ENCODE results near the gene FAM120AOS.
"Not testable (repeated sequence)": the region's sequence is repeated elsewhere in the genome, so short reads cannot be mapped to it uniquely, and the experiment has no call there.

Gene FAM120AOS

DNA sequence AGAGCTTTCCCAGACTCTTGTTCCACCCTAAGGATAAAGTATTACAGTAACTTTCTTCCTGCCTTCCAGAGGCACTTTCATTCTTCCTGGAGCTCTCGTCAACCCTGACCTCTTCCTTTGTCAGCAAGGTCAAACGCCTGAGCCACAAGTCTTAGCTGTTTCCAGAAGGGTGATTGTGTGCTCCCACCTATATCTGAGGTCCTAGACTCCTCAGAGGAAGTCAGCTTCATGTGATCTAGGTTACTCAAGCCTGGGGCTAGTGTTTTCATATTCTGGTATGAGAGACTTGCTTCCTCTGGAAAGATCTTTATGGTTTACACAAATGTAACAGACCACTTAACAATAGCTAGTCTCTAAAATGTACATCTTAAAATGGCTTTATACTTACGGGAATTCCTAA lies 7.3 kb downstream of the FAM120AOS start:
- Mint-ChIP-seq H3K36me3 (ENCODE audit: low read depth) (peaks cover 39% of the 10 kb centered on the region), H3K27ac (peak overlapping the region in 2 of 3 experiments; percentile 34 to 51), H3K27me3 (ENCODE audit: low read depth) (no peaks in the 10 kb centered on the region), H3K4me1 (peaks cover 10% of the 10 kb centered on the region), H3K9me3 (no peaks in the 10 kb centered on the region), H3K4me3 (no peak overlapping the region)
- TF ChIP-seq, protein P1, sequence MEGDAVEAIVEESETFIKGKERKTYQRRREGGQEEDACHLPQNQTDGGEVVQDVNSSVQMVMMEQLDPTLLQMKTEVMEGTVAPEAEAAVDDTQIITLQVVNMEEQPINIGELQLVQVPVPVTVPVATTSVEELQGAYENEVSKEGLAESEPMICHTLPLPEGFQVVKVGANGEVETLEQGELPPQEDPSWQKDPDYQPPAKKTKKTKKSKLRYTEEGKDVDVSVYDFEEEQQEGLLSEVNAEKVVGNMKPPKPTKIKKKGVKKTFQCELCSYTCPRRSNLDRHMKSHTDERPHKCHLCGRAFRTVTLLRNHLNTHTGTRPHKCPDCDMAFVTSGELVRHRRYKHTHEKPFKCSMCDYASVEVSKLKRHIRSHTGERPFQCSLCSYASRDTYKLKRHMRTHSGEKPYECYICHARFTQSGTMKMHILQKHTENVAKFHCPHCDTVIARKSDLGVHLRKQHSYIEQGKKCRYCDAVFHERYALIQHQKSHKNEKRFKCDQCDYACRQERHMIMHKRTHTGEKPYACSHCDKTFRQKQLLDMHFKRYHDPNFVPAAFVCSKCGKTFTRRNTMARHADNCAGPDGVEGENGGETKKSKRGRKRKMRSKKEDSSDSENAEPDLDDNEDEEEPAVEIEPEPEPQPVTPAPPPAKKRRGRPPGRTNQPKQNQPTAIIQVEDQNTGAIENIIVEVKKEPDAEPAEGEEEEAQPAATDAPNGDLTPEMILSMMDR (IDR thresholded peaks at IDR 0.05; ENCODE audit: unreplicated experiment in 3 of 3): no peak

- H3K27ac Mint-ChIP-seq: no peak overlapping the region
- no peaks in the 10 kb centered on the region for H3K27me3 Mint-ChIP-seq (ENCODE audit: low read depth)
- H3K4me3 Mint-ChIP-seq: no peak overlapping the region
- no peaks in the 10 kb centered on the region for H3K9me3 Mint-ChIP-seq
- no peaks in the 10 kb centered on the region for H3K4me1 Mint-ChIP-seq
- TF ChIP-seq, protein P1 (IDR thresholded peaks at IDR 0.05; ENCODE audit: unreplicated experiment in 3 of 3): no peak
- peaks cover 12% of the 10 kb centered on the region for H3K36me3 Mint-ChIP-seq (ENCODE audit: low read depth)
These were observed 12.3 kb downstream of the FAM120AOS start for GRCh38 chr9:93440896-93441580.

- not testable (repeated sequence) for H3K4me3 Mint-ChIP-seq; H3K27me3 Mint-ChIP-seq (ENCODE audit: low read depth); H3K9me3 Mint-ChIP-seq; H3K4me1 Mint-ChIP-seq; H3K27ac Mint-ChIP-seq; H3K36me3 Mint-ChIP-seq (ENCODE audit: low read depth)
These were observed 14.1 kb downstream of the FAM120AOS start for GRCh38 chr9:93439301-93439700.

GRCh38 chr9:93437996-93438395 lies 15.4 kb downstream of the FAM120AOS start:
- Mint-ChIP-seq H3K4me1 (no peaks in the 10 kb centered on the region), H3K9me3 (no peaks in the 10 kb centered on the region)
- TF ChIP-seq, protein P1 (IDR thresholded peaks at IDR 0.05; ENCODE audit: unreplicated experiment in 3 of 3): no peak

GRCh38 chr9:93436655-93437407 lies 16.6 kb downstream of the FAM120AOS start:
- TF ChIP-seq, protein P1 (IDR thresholded peaks at IDR 0.05; ENCODE audit: unreplicated experiment in 3 of 3): no peak
- H3K27ac Mint-ChIP-seq: no peak overlapping the region
- no peak overlapping the region for H3K4me3 Mint-ChIP-seq
- H3K9me3 Mint-ChIP-seq: no peaks in the 10 kb centered on the region
- no peaks in the 10 kb centered on the region for H3K36me3 Mint-ChIP-seq (ENCODE audit: low read depth)
- peaks cover 3% of the 10 kb centered on the region for H3K27me3 Mint-ChIP-seq (ENCODE audit: low read depth)
- peaks cover 2% of the 10 kb centered on the region for H3K4me1 Mint-ChIP-seq

More at GRCh38 chr9:93437996-93438395, 15.4 kb downstream of the FAM120AOS start:
- H3K4me3 Mint-ChIP-seq: no peak overlapping the region
- no peaks in the 10 kb centered on the region for H3K36me3 Mint-ChIP-seq (ENCODE audit: low read depth)
- no peak overlapping the region for H3K27ac Mint-ChIP-seq
- peaks cover 3% of the 10 kb centered on the region for H3K27me3 Mint-ChIP-seq (ENCODE audit: low read depth)

DNA sequence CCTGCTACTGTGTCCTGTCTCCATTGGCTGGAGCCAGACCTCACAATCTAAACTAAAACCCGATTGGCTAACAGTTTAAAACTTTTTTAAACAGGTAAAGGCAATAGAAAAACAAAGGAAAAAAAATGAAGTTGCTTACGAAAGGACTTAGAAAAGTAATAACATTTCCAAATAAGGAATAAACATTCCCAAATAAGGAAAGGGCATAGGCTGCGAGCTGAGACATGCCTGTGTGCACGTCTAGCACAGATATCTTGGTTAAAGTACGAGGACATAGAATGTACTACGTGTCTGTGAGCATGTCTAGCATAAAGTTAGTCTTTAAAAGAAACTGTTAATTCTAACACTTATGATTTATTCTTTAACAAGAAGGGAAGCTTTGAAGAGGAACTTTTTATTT lies 17.2 kb downstream of the FAM120AOS start:
- H3K4me3 Mint-ChIP-seq: no peak overlapping the region
- no peak overlapping the region for H3K27ac Mint-ChIP-seq
- H3K36me3 Mint-ChIP-seq (ENCODE audit: low read depth): no peaks in the 10 kb centered on the region
- H3K27me3 Mint-ChIP-seq (ENCODE audit: low read depth): peaks cover 3% of the 10 kb centered on the region
- no peaks in the 10 kb centered on the region for H3K9me3 Mint-ChIP-seq
- TF ChIP-seq, protein P1 (IDR thresholded peaks at IDR 0.05; ENCODE audit: unreplicated experiment in 3 of 3): no peak
- H3K4me1 Mint-ChIP-seq: peaks cover 7% of the 10 kb centered on the region
